ENCODE data around the gene CAPN7. TPM values are rescaled to one million over a fixed set of nuclear protein-coding genes. Genes with fewer than 3 reads are reported as not detected.

Gene CAPN7
- total and polyA plus RNA-seq, 9 donors, result 20.7 to 70.4 (median 54.1) TPM

DNA sequence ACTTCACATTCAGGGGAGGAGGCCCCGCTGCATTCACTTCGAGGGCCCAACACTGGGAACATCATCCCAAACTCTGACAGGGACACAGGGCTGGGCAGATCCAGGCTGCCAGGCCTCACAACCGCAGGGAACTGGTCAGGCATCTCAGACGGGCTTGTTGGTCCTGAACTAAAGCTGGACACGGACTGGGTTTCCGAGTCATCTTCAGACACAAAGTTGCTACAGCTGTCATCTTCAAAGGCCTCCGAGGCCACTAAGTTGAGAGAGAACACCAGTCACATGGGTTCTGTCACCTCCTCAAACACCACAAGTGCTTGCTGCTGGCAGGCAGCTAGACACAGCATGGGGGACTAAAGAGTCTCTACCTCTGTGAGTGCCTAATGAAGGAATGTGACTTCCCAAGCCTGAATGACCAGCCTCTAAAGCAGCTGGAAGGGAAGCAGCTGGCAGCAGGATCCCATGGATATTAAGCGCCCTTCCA is 50.9 kb downstream of the CAPN7 start:
- no peaks in the 10 kb centered on the region for H3K27me3 ChIP-seq
- no peak overlapping the region for H3K4me3 ChIP-seq
- H3K36me3 ChIP-seq, result no peaks in the 10 kb centered on the region
- peak in 1 of 5 donors; percentile 22 for DNase-seq
- intact Hi-C loops (cut with DNase I), result no loop called here
- no peak overlapping the region for H3K27ac ChIP-seq
- H3K4me1 ChIP-seq (ENCODE audit: insufficient read depth), result no peaks in the 10 kb centered on the region
- no peaks in the 10 kb centered on the region for H3K9me3 ChIP-seq
- 74 to 83% (median 77%) methylated on average over 8 of the region's 8 CpGs for whole genome bisulfite sequencing, 3 donors
- TF ChIP-seq, protein P1, sequence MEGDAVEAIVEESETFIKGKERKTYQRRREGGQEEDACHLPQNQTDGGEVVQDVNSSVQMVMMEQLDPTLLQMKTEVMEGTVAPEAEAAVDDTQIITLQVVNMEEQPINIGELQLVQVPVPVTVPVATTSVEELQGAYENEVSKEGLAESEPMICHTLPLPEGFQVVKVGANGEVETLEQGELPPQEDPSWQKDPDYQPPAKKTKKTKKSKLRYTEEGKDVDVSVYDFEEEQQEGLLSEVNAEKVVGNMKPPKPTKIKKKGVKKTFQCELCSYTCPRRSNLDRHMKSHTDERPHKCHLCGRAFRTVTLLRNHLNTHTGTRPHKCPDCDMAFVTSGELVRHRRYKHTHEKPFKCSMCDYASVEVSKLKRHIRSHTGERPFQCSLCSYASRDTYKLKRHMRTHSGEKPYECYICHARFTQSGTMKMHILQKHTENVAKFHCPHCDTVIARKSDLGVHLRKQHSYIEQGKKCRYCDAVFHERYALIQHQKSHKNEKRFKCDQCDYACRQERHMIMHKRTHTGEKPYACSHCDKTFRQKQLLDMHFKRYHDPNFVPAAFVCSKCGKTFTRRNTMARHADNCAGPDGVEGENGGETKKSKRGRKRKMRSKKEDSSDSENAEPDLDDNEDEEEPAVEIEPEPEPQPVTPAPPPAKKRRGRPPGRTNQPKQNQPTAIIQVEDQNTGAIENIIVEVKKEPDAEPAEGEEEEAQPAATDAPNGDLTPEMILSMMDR (IDR thresholded peaks at IDR 0.05), result no peak
- TF ChIP-seq POLR2A (IDR thresholded peaks at IDR 0.05) (no peak), EP300 (IDR thresholded peaks at IDR 0.05) (no peak)

DNA sequence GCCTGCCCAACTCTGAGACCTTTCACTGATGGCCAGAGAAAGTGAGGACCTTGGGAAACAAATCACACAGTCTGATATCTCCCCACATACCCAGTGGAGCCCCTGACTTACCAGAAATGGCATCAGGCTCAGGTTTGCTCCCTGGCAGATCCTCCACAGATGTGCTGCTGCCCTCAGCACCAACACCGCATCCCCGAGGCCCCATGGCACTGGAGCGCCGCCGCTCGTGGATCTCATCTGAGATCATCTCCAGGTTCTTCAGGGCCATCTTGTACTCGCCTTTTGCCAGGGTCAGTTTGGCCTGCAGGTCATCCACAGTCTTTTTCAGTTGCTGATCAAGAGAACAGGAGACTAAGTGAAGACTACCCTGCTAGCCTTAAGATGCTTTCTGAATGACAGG is 52.7 kb downstream of the CAPN7 start:
- WGBS, 3 donors, result 95 to 96% (median 96%) methylated on average over 7 of the region's 7 CpGs
- TF ChIP-seq POLR2A (IDR thresholded peaks at IDR 0.05) (no peak), EP300 (IDR thresholded peaks at IDR 0.05) (no peak)
- TF ChIP-seq, protein P1 (IDR thresholded peaks at IDR 0.05), result no peak
- intact Hi-C loops (cut with DNase I), result no loop called here
- Histone ChIP-seq H3K4me1 (ENCODE audit: insufficient read depth) (no peaks in the 10 kb centered on the region), H3K36me3 (no peaks in the 10 kb centered on the region), H3K4me3 (no peak overlapping the region), H3K27me3 (no peaks in the 10 kb centered on the region), H3K27ac (no peak overlapping the region), H3K9me3 (no peaks in the 10 kb centered on the region)
- peak in 1 of 5 donors; percentile 16 for DNase-seq

DNA sequence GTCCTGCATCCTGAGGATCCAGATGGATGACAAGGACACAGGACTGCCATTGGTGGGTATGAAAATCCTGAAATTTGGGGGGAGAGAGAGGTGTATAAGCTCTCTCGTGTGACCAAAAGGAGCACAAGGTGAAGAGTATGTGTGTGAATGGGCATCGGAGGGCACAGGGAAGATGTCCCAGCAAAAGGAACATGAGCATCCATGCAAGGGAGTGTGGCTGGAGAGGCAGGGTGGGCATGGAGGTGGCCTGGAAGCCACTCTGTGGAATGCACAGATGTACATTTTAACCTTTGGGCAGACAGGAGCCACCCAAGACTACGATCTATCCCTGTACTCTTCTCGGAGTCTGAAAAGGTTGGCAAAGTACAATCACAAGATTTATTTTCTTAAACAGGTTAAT is 54.5 kb downstream of the CAPN7 start:
- no peak for DNase-seq
- Histone ChIP-seq H3K9me3 (no peaks in the 10 kb centered on the region), H3K36me3 (no peaks in the 10 kb centered on the region), H3K27ac (no peak overlapping the region), H3K4me3 (no peak overlapping the region), H3K27me3 (no peaks in the 10 kb centered on the region), H3K4me1 (ENCODE audit: insufficient read depth) (peaks cover 7% of the 10 kb centered on the region)
- TF ChIP-seq, protein P1 (IDR thresholded peaks at IDR 0.05), result no peak
- TF ChIP-seq POLR2A (IDR thresholded peaks at IDR 0.05) (no peak), EP300 (IDR thresholded peaks at IDR 0.05) (no peak)
- intact Hi-C loops (cut with DNase I), result no loop called here
- 91 to 92% (median 91%) methylated on average over 4 of the region's 4 CpGs for WGBS, 3 donors

DNA sequence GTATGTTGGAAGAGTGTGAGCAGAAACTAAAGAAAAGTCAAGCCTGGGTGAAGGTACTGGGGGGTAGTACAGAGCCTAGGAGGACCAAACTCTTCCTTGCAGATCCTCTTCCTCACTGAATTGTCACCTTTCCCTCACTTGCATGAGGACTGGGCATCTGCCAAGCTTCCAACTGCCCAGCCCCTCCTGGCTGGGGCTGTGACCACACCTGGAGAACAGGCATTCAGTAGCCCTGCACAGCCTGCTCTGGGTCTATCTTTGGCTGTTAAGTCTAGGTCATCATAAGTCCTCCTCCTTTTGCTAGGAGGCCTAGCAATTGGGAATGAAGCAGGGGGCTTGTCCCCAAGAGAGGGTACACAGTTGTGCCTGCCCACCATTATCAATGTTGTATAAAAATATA is 55.2 kb downstream of the CAPN7 start:
- DNase-seq, result peak in 1 of 5 donors; percentile 14
- intact Hi-C loops (cut with DNase I), result no loop called here
- no peaks in the 10 kb centered on the region for H3K36me3 ChIP-seq
- no peaks in the 10 kb centered on the region for H3K27me3 ChIP-seq
- no peaks in the 10 kb centered on the region for H3K9me3 ChIP-seq
- H3K4me3 ChIP-seq, result no peak overlapping the region
- TF ChIP-seq EP300 (IDR thresholded peaks at IDR 0.05) (no peak), POLR2A (IDR thresholded peaks at IDR 0.05) (no peak)
- TF ChIP-seq, protein P1 (IDR thresholded peaks at IDR 0.05), result no peak
- H3K4me1 ChIP-seq (ENCODE audit: insufficient read depth), result peaks cover 7% of the 10 kb centered on the region
- no peak overlapping the region for H3K27ac ChIP-seq

Data from ovary (tissue), 9 donors.